ENCODE measurements around the gene DHX32. TPM values are rescaled to one million over a fixed set of nuclear protein-coding genes. Genes with fewer than 3 reads are reported as not detected.

DHX32 gene
- total RNA-seq, 1 donor from 2014 or later = 27.4 TPM

DNA sequence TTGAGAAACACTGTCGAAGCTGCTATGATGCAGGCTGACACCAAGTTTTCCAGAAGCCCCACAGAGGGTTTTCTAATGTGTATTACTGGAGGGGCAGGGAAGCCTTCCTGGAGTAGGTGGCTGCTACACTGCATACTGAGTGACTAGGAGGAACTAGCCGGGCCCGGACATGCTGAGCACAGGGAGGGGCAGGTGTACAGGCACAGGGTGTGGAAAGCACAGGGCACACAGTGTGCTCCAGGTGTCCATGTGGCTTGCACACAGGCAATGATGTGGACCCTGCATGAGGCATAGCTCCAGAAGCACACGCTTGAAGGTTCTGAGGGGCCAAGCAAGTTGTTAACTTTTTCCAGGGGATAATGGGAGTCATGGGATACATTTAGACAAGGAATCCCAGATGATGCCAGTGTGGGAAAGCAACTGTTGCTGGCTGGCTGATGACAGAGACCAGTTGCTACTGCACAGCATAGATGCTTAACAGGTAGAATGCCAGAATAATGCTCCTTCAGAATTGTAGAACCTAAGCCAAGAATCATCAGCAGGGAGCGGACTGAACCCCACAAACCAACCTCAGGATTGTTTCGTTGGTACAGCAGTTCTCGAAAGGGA is 14.6 kb downstream of the DHX32 start:
- no peaks in the 10 kb centered on the region for H3K9me3 ChIP-seq
- TF ChIP-seq, protein P1, sequence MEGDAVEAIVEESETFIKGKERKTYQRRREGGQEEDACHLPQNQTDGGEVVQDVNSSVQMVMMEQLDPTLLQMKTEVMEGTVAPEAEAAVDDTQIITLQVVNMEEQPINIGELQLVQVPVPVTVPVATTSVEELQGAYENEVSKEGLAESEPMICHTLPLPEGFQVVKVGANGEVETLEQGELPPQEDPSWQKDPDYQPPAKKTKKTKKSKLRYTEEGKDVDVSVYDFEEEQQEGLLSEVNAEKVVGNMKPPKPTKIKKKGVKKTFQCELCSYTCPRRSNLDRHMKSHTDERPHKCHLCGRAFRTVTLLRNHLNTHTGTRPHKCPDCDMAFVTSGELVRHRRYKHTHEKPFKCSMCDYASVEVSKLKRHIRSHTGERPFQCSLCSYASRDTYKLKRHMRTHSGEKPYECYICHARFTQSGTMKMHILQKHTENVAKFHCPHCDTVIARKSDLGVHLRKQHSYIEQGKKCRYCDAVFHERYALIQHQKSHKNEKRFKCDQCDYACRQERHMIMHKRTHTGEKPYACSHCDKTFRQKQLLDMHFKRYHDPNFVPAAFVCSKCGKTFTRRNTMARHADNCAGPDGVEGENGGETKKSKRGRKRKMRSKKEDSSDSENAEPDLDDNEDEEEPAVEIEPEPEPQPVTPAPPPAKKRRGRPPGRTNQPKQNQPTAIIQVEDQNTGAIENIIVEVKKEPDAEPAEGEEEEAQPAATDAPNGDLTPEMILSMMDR (IDR thresholded peaks at IDR 0.05) = no peak
- no peak for DNase-seq (ENCODE audit: low spot score in 2 of 2)
- H3K27ac ChIP-seq = no peak overlapping the region
- H3K4me1 ChIP-seq = no peaks in the 10 kb centered on the region
- intact Hi-C loops (cut with DNase I) = loop anchor here (5.0 kb wide), 1 partner anchor 636 kb away; no protein-coding TSS in a partner anchor
- H3K4me3 ChIP-seq = no peak overlapping the region
- peaks cover 19 to 22% of the 10 kb centered on the region in 2 donors for H3K36me3 ChIP-seq
- H3K27me3 ChIP-seq = no peaks in the 10 kb centered on the region

DNA sequence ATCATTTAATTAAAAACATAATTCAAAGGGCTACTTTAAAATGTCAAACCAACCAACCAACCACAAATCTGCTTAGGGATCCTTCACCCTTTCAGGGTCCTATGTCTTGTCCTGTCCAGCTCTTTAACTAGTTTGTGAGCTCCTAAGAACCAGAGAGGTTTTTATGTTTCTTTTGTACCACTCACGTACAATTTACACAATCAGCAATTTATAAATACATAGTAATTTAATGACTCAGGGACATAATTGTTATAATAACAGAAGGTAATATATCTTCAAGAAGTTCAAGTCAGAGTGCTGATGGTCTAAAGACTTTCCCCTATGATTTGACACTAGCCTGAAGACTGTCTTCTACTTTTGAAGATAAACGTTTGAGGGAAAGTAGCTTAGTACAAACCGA is 16.0 kb downstream of the DHX32 start:
- no peak overlapping the region for H3K4me3 ChIP-seq
- H3K27ac ChIP-seq = no peak overlapping the region
- no peaks in the 10 kb centered on the region for H3K27me3 ChIP-seq
- no peak for DNase-seq (ENCODE audit: low spot score in 2 of 2)
- intact Hi-C loops (cut with DNase I) = loop anchor here (5.0 kb wide), 1 partner anchor 637 kb away; no protein-coding TSS in a partner anchor
- no peaks in the 10 kb centered on the region for H3K4me1 ChIP-seq
- no peaks in the 10 kb centered on the region for H3K9me3 ChIP-seq
- H3K36me3 ChIP-seq = peaks cover 19 to 22% of the 10 kb centered on the region in 2 donors
- TF ChIP-seq, protein P1 (IDR thresholded peaks at IDR 0.05) = no peak

DNA sequence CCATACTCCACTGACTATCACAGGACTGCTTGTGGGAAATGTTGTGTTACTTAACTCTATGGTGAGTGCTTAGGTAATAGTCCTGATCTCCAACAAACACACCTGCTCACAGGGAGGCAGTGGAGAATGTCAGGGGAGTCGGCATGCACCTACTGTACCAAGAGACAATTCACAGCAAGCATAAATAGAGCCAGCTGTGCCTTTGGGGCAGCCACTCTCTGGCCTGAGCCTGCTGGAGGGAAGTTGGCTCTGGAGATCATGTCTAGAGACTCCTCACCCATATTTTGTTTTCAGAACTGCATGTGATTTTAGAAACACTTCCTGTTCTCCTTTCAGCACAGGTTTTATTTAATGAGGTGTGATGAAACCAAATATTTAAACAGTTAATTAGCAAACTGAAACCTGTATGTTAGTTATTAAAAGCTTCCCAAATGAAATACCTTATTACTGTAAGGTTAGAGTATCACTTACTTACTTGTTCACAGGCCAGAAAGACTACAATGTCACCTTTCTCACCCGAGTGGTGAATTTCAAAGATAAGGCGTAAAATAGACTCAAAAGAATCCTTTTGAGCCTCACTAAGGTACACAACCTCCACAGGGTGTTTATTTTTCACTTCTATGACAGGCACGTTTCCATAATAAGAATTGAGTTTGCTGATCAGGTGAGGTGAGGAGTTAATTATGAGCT is 21.8 kb downstream of the DHX32 start:
- DNase-seq (ENCODE audit: low spot score in 2 of 2) = no peak
- TF ChIP-seq, protein P1 (IDR thresholded peaks at IDR 0.05) = no peak
- Histone ChIP-seq H3K27ac (no peak overlapping the region), H3K4me3 (no peak overlapping the region), H3K27me3 (no peaks in the 10 kb centered on the region), H3K9me3 (no peaks in the 10 kb centered on the region), H3K36me3 (peaks cover 12 to 16% of the 10 kb centered on the region in 2 donors), H3K4me1 (no peaks in the 10 kb centered on the region)
- intact Hi-C loops (cut with DNase I) = no loop called here

DNA sequence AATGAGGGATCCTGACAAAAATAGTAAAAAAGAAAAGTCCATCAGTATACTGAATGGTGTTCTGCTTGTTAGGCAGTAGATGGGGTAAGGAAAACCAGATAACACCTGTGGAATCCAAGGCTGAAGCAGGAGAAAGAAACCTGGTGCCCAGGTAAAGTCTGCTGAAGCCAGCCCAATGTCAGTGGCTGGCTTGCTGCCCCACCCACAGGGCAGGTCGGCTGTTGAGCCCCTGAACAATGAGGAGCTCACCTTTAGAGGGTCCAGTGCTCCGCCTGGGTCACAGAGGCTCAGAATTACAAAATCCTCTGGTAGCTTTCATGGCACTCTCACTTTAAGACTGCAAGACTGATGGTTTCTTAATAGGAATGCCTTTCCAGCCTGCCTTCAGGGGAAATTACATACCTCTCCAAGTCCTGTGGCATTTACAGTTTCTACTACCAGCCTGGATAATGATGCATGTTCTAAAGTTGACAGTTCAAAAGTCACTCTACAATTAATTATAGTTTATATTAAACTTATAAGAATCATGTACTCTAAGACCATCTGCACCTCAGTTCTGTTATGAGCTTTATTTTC is 23.8 kb downstream of the DHX32 start:
- no peak for DNase-seq (ENCODE audit: low spot score in 2 of 2)
- Histone ChIP-seq H3K36me3 (peaks cover 8 to 28% of the 10 kb centered on the region in 2 donors), H3K4me1 (no peaks in the 10 kb centered on the region), H3K4me3 (no peak overlapping the region), H3K9me3 (no peaks in the 10 kb centered on the region), H3K27ac (no peak overlapping the region), H3K27me3 (no peaks in the 10 kb centered on the region)
- intact Hi-C loops (cut with DNase I) = no loop called here
- TF ChIP-seq, protein P1 (IDR thresholded peaks at IDR 0.05) = no peak

DNA sequence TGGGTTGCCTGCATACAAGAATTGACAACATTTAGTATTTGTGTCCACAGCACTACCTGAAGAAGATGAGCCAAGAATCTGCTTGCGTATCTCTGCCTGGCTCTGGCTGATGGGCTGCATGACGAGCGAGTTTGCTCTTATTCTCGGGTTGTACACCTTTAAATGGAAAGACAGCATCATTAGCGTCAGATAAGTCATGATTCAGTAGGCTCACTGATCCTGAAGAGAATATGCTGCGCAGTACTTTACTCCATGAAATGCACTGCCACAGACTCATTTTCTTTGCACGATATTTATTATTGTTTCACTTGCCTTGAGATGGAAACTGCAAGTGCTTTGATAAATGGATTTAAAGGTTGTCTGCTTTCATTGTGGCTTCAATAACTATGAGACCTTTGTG is 28.6 kb downstream of the DHX32 start:
- no peak overlapping the region for H3K27ac ChIP-seq
- H3K27me3 ChIP-seq = no peaks in the 10 kb centered on the region
- intact Hi-C loops (cut with DNase I) = no loop called here
- H3K36me3 ChIP-seq = peaks cover 22 to 53% of the 10 kb centered on the region in 2 donors
- H3K9me3 ChIP-seq = no peaks in the 10 kb centered on the region
- H3K4me3 ChIP-seq = no peak overlapping the region
- DNase-seq (ENCODE audit: low spot score in 2 of 2) = no peak
- TF ChIP-seq, protein P1 (IDR thresholded peaks at IDR 0.05) = no peak
- no peaks in the 10 kb centered on the region for H3K4me1 ChIP-seq

All from ascending aorta (tissue), 2 donors.